Upper lobe of left lung (tissue), 6 donors: ENCODE data around the gene CLIC3. TPM values are rescaled to one million over a fixed set of nuclear protein-coding genes. Genes with fewer than 3 reads are reported as not detected.
"Not testable (repeated sequence)": the region's sequence is repeated elsewhere in the genome, so short reads cannot be mapped to it uniquely, and the experiment has no call there.

Source experiments
- ATAC-seq, 2 donors: fragments of 200-7000 bp; cut with Tn5 transposase; one replicate each; pipeline ENCODE4 v1.9.1; 2022; ENCODE audit warnings: mild to moderate bottlenecking in 2 of 2, moderate library complexity in 2 of 2; ENCODE audit not compliant: low FRiP score in 2 of 2
- DNase-seq, 2 donors: peaks; one replicate each; pipeline ENCODE4 v3.0.0-alpha.2; 2019 to 2020
- H3K27ac ChIP-seq, 4 donors: fragments of 200-600 bp; sonication (generic); one replicate each; pipeline ENCODE4 v1.5.1; 2016 to 2019
- H3K27me3 ChIP-seq, 4 donors: fragments of 200-600 bp; sonication (generic); one replicate each; pipeline ENCODE4 v1.5.1; 2017 to 2019
- H3K36me3 ChIP-seq, 4 donors: fragments of 200-600 bp; sonication (generic); one replicate each; pipeline ENCODE4 v1.5.1; 2016 to 2019
- H3K4me1 ChIP-seq, 4 donors: fragments of 200-600 bp; sonication (generic); one replicate each; pipeline ENCODE4 v1.5.1; 2018 to 2019
- H3K4me3 ChIP-seq, 4 donors: fragments of 200-600 bp; sonication (generic); one replicate each; pipeline ENCODE4 v1.5.1; 2017 to 2019; ENCODE audit warnings: mild to moderate bottlenecking in 2 of 4, moderate library complexity in 1 of 4
- H3K9me3 ChIP-seq, 4 donors: fragments of 200-600 bp; sonication (generic); one replicate each; pipeline ENCODE4 v1.5.1; 2018 to 2019
- CTCF ChIP-seq, 6 experiments: fragments of 450-650 bp in 4 of 6; fragments of 200-600 bp in 2 of 6; sonication (generic) in 2 of 6; IDR thresholded peaks; one replicate each; pipeline ENCODE4 v1.5.1; 2016 to 2019; ENCODE audit warnings: antibody characterized with exemption in 6 of 6
- EP300 ChIP-seq, 4 donors: sonication (generic); formaldehyde crosslinking; IDR thresholded peaks; one replicate each; pipeline ENCODE4 v1.5.1; 2017; ENCODE audit warnings: antibody characterized with exemption in 4 of 4, control low read depth in 2 of 4
- POLR2A ChIP-seq, 4 donors: fragments of 450-650 bp; IDR thresholded peaks; one replicate each; pipeline ENCODE4 v1.5.1; 2016 to 2017; ENCODE audit warnings: antibody characterized with exemption in 4 of 4, mild to moderate bottlenecking in 2 of 4
- POLR2AphosphoS5 ChIP-seq, 2 donors: sonication (generic); formaldehyde crosslinking; IDR thresholded peaks; one replicate each; pipeline ENCODE4 v1.5.1; 2017; ENCODE audit warnings: antibody characterized with exemption in 2 of 2
- WGBS, 2 donors: methylation state at CpG; one replicate each; pipeline ENCODE4 v1.1.5; 2017 to 2018; 5-methylcytosine and 5-hydroxymethylcytosine counted together
- total RNA-seq, 6 donors: library from RNA; depleted of rRNA in 4 of 6; stranded (reverse); fragments of >200 nt in 4 of 6; gene quantifications; one replicate each; pipeline versions ENCODE4 v1.1.0 to v1.2.1, GENCODE V29; 2016 to 2021
- donor health status: DM: no; HTN: no; CAD: no; lungs with moderate emphysema.
- donor health status: DM: no; HTN: yes; CAD: no; lungs with severe emphysema.

Gene CLIC3
- total RNA-seq, 6 donors from 2014 or later = 41.9 to 132 (median 85.2) TPM

GRCh38 chr9:137034709-137035506, 38.5 kb upstream of the CLIC3 start:
- TF ChIP-seq POLR2A (IDR thresholded peaks at IDR 0.05) = no peak
- TF ChIP-seq CTCF (IDR thresholded peaks at IDR 0.05) = peak; percentile 87 to 97 (median 94)
- TF ChIP-seq EP300 (IDR thresholded peaks at IDR 0.05) = no peak
- peak in 1 of 2 donors; percentile 8 for TF ChIP-seq POLR2AphosphoS5 (IDR thresholded peaks at IDR 0.05)
- H3K27ac ChIP-seq = peak overlapping the region; percentile 46 to 79 (median 67)
- 25 to 27% methylated on average over 13 to 18 of the region's 24 CpGs for WGBS, 2 donors
- H3K4me1 ChIP-seq = peaks cover 17 to 45% (median 34%) of the 10 kb centered on the region in 4 donors
- H3K36me3 ChIP-seq = peaks cover 0 to 27% (median 14%) of the 10 kb centered on the region in 4 donors
- H3K9me3 ChIP-seq = no peaks in the 10 kb centered on the region
- ATAC-seq = peak; percentile 83
- H3K4me3 ChIP-seq = peak overlapping the region in 3 of 4 donors; percentile 6 to 30 (median 22)
- no peaks in the 10 kb centered on the region for H3K27me3 ChIP-seq
- peak; percentile 89 to 92 for DNase-seq

GRCh38 chr9:137034039-137034708, 37.8 kb upstream of the CLIC3 start:
- peak in 1 of 2 donors; percentile 11 for ATAC-seq
- TF ChIP-seq POLR2A (IDR thresholded peaks at IDR 0.05) = no peak
- no peak for TF ChIP-seq CTCF (IDR thresholded peaks at IDR 0.05)
- no peak for TF ChIP-seq EP300 (IDR thresholded peaks at IDR 0.05)
- no peak for TF ChIP-seq POLR2AphosphoS5 (IDR thresholded peaks at IDR 0.05)
- Histone ChIP-seq H3K9me3 (no peaks in the 10 kb centered on the region), H3K27me3 (no peaks in the 10 kb centered on the region), H3K36me3 (peaks cover 0 to 19% (median 8%) of the 10 kb centered on the region in 4 donors), H3K4me1 (peaks cover 25 to 52% (median 42%) of the 10 kb centered on the region in 4 donors), H3K27ac (peak overlapping the region; percentile 65 to 79 (median 70)), H3K4me3 (peak overlapping the region in 3 of 4 donors; percentile 13 to 38 (median 29))
- 41 to 42% methylated on average over 7 to 13 of the region's 15 CpGs for WGBS, 2 donors
- peak in 1 of 2 donors; percentile 68 for DNase-seq

GRCh38 chr9:137033481-137033880, 37.1 kb upstream of the CLIC3 start:
- H3K27me3 ChIP-seq, ATAC-seq, H3K9me3 ChIP-seq, DNase-seq: not testable (repeated sequence)
- Histone ChIP-seq H3K36me3 (peaks cover 0 to 12% (median 2%) of the 10 kb centered on the region in 4 donors), H3K27ac (peak overlapping the region; percentile 44 to 79 (median 75)), H3K4me3 (peak overlapping the region in 3 of 4 donors; percentile 13 to 38 (median 29)), H3K4me1 (peaks cover 32 to 59% (median 49%) of the 10 kb centered on the region in 4 donors)
- WGBS, 2 donors = 85 to 89% methylated on average over 5 of the region's 5 CpGs

GRCh38 chr9:137032858-137033257, 36.5 kb upstream of the CLIC3 start:
- ATAC-seq = peak; percentile 41 to 66
- Histone ChIP-seq H3K4me3 (peak overlapping the region in 3 of 4 donors; percentile 9 to 38 (median 13)), H3K27me3 (no peaks in the 10 kb centered on the region), H3K27ac (peak overlapping the region; percentile 60 to 79 (median 76)), H3K36me3 (peaks cover 0 to 6% (median 2%) of the 10 kb centered on the region in 4 donors), H3K9me3 (no peaks in the 10 kb centered on the region), H3K4me1 (peaks cover 33 to 62% (median 51%) of the 10 kb centered on the region in 4 donors)
- DNase-seq = peak in 1 of 2 donors; percentile 78
- TF ChIP-seq EP300 (IDR thresholded peaks at IDR 0.05) (no peak), POLR2AphosphoS5 (IDR thresholded peaks at IDR 0.05) (peak in 1 of 2 donors; percentile 21), CTCF (IDR thresholded peaks at IDR 0.05) (no peak), POLR2A (IDR thresholded peaks at IDR 0.05) (peak in 1 of 4 donors; percentile 57)
- WGBS, 2 donors = 60 to 74% methylated on average over 9 to 10 of the region's 10 CpGs
